K562 (cell line): ENCODE measurements around the gene ERP44. TPM values are rescaled to one million over a fixed set of nuclear protein-coding genes. Genes with fewer than 3 reads are reported as not detected.
A peak's percentile ranks its signal among the peaks of the same experiment; 100 is the strongest.

Experiments
- CHAMP1 ChIP-seq: fragments of 450-650 bp; IDR thresholded peaks from 2 replicates; pipeline ENCODE4 v1.6.1; 2016; ENCODE audit warnings: mild to moderate bottlenecking
- GATAD2A ChIP-seq: fragments of 450-650 bp; IDR thresholded peaks from 2 replicates; pipeline ENCODE4 v1.6.1; 2017
- KLF16 ChIP-seq: IDR thresholded peaks from 2 replicates; pipeline ENCODE4 v1.6.1; 2016; ENCODE audit warnings: antibody characterized with exemption
- MAFG ChIP-seq: fragments of 450-650 bp; conservative IDR thresholded peaks from 2 replicates; pipeline ENCODE4 v1.6.1; 2016; ENCODE audit warnings: missing genetic modification characterization, missing compliant biosample characterization
- NCOA4 ChIP-seq: fragments of 450-650 bp; IDR thresholded peaks from 2 replicates; pipeline ENCODE4 v1.6.1; 2018; ENCODE audit warnings: mild to moderate bottlenecking; ENCODE audit not compliant: partially characterized antibody
- POLR2B ChIP-seq: fragments of 450-650 bp; IDR thresholded peaks from 2 replicates; pipeline ENCODE4 v1.6.1; 2018; ENCODE audit warnings: low read depth; ENCODE audit not compliant: partially characterized antibody
- PRPF4 ChIP-seq: fragments of 200-400 bp; formaldehyde crosslinking; IDR thresholded peaks from one replicate; pipeline ENCODE4 v1.6.1; 2017; ENCODE audit warnings: low read length, low read depth, mild to moderate bottlenecking; ENCODE audit not compliant: insufficient read depth, poor library complexity, severe bottlenecking
- RNF2 ChIP-seq: sonication (generic); IDR thresholded peaks from 2 replicates; pipeline ENCODE4 v1.6.1; 2016
- TARDBP ChIP-seq: fragments of 450-650 bp; IDR thresholded peaks from 2 replicates; pipeline ENCODE4 v1.6.1; 2016
- TEAD2 ChIP-seq: fragments of 450-650 bp; IDR thresholded peaks from 2 replicates; pipeline ENCODE4 v1.6.1; 2016; ENCODE audit warnings: missing genetic modification characterization, control low read depth, missing compliant biosample characterization
- TGIF2 ChIP-seq: sonication (generic); formaldehyde crosslinking; IDR thresholded peaks from 2 replicates; pipeline ENCODE4 v1.8.1; 2022; ENCODE audit warnings: mild to moderate bottlenecking, missing genetic modification reagents, moderate library complexity
- TRIM24 ChIP-seq, 2 experiments: fragments of 450-650 bp; IDR thresholded peaks; 2 replicates each; pipeline ENCODE4 v1.6.1; 2016
- ZNF668 ChIP-seq: fragments of 250-450 bp; sonication (Bioruptor Pico); IDR thresholded peaks from 2 replicates; pipeline ENCODE4 v1.8.0; 2022; ENCODE audit warnings: mild to moderate bottlenecking, inconsistent platforms
- polyA plus RNA-seq, 8 experiments: library from polyadenylated mRNA; depleted of rRNA in 4 of 8; stranded (reverse) in 5 of 8; unstranded in 3 of 8; fragments of >200 nt; fragmentation: Nextera tagmentation in 2 of 8; fragmentation: Illumina TruSeq in 1 of 8; extraction: Ambion mirVana in 2 of 8; extraction: Trizol in 1 of 8; gene quantifications; 2 replicates each; pipeline versions ENCODE4 v1.2.1 to v1.2.3, GENCODE V29; 2011 to 2014; ENCODE audit warnings: inconsistent platforms in 1 of 8, missing spikeins in 1 of 8
- total RNA-seq, 7 experiments: library from RNA; depleted of rRNA in 6 of 7; stranded (reverse); fragments of >200 nt in 6 of 7; fragmentation: Illumina TruSeq in 2 of 7; extraction: Trizol in 2 of 7; gene quantifications; 2 replicates each; pipeline versions ENCODE4 v1.2.1 to v1.2.3, GENCODE V29; 2011 to 2021; ENCODE audit warnings: low replicate concordance in 1 of 7
- TF ChIP-seq, protein P1 (sequence below): sonication (generic); formaldehyde crosslinking; IDR thresholded peaks from 2 replicates; pipeline ENCODE4 v1.8.0; 2023; ENCODE audit warnings: mild to moderate bottlenecking, missing genetic modification reagents

Gene ERP44
- total and polyA plus RNA-seq, 9 of the 15 experiments (the other 6 are each of a cell fraction or from before 2014, with no cell fraction given), result 9.2 to 23.4 (median 13.6) TPM

DNA sequence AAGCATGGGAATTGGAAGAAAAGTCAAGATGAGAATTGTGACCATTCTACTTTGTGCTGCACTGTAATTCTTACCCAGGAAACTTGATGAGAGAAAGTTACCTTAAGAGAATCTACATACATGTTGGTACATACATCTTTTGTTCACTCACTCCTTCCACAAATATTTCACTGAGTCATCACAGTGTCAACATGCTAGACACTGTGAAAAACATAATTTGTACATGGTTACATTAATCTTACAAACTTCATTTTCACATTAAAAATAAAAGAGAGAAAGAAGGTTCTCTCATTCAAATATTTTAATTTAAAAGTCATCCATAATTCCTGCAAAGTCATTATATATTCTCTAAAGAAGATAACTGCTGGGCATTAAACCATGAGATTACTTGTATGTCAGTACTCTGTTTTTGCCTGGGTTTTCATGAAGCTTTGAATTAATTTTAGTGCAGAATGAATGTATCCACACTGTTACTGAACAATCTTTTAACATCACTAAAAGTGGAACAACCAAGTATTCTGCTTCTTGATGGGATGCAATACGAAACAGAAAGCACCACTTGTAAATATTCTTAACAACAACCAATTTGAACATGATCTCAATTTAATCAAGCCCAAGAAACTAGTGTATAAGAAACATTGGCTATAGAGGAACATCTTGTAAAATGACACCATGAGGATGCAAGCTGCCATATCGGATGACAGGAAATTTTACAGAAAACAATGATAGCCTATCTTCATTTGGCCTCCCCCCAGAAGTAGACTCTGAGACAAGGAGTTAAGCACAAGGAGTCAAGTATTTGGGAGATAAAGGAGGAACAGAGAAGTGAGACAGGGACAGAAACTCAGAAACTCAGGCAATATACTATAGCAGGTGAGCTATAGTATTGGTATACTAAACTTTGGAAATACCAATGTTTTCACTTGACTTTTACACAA lies 28.4 kb downstream of the ERP44 start (continued):
- TF ChIP-seq ZNF668 (no peak), RNF2 (no peak), KLF16 (peak; percentile 72; the same call in 1 of the 2 replicates), CHAMP1 (peak; percentile 65; the same call in 1 of the 2 replicates), TARDBP (no peak), TGIF2 (CRISPR knock-in tag) (no peak), MAFG (tag) (peak; percentile 62), TEAD2 (tag) (no peak), PRPF4 (no peak), POLR2B (no peak), GATAD2A (no peak), NCOA4 (no peak), TRIM24 (IDR thresholded peaks at IDR 0.05) (peak; percentile 79; a peak in 3 of 4 replicates)
- TF ChIP-seq, protein P1, sequence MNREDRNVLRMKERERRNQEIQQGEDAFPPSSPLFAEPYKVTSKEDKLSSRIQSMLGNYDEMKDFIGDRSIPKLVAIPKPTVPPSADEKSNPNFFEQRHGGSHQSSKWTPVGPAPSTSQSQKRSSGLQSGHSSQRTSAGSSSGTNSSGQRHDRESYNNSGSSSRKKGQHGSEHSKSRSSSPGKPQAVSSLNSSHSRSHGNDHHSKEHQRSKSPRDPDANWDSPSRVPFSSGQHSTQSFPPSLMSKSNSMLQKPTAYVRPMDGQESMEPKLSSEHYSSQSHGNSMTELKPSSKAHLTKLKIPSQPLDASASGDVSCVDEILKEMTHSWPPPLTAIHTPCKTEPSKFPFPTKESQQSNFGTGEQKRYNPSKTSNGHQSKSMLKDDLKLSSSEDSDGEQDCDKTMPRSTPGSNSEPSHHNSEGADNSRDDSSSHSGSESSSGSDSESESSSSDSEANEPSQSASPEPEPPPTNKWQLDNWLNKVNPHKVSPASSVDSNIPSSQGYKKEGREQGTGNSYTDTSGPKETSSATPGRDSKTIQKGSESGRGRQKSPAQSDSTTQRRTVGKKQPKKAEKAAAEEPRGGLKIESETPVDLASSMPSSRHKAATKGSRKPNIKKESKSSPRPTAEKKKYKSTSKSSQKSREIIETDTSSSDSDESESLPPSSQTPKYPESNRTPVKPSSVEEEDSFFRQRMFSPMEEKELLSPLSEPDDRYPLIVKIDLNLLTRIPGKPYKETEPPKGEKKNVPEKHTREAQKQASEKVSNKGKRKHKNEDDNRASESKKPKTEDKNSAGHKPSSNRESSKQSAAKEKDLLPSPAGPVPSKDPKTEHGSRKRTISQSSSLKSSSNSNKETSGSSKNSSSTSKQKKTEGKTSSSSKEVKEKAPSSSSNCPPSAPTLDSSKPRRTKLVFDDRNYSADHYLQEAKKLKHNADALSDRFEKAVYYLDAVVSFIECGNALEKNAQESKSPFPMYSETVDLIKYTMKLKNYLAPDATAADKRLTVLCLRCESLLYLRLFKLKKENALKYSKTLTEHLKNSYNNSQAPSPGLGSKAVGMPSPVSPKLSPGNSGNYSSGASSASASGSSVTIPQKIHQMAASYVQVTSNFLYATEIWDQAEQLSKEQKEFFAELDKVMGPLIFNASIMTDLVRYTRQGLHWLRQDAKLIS (CRISPR knock-in tag), result no peak
